Heart left ventricle (tissue), 16 donors: ENCODE results near the gene SLC16A5. TPM values are rescaled to one million over a fixed set of nuclear protein-coding genes. Genes with fewer than 3 reads are reported as not detected.

Experiments
- ATAC-seq, 4 donors: fragments of 200-7000 bp; cut with Tn5 transposase; one replicate each; pipeline ENCODE4 v1.9.1; 2020 to 2022; ENCODE audit warnings: moderate library complexity in 4 of 4, mild to moderate bottlenecking in 3 of 4, moderate number of reproducible peaks in 1 of 4
- DNase-seq, 5 donors: peaks; one replicate each; pipeline ENCODE4 v3.0.0-alpha.2; 2020
- H3K27ac ChIP-seq, 12 donors: fragments of 200-600 bp; sonication (generic) in 4 of 12; one replicate each; pipeline versions ENCODE4 v1.5.0 to v1.8.0; 2016 to 2022; ENCODE audit warnings: mild to moderate bottlenecking in 2 of 12
- H3K27me3 ChIP-seq, 9 donors: fragments of 200-600 bp; sonication (generic) in 2 of 9; one replicate each; pipeline versions ENCODE4 v1.5.1 to v1.8.0; 2016 to 2022; ENCODE audit warnings: mild to moderate bottlenecking in 3 of 9
- H3K36me3 ChIP-seq, 9 donors: fragments of 200-600 bp; sonication (generic) in 2 of 9; one replicate each; pipeline versions ENCODE4 v1.5.0 to v1.8.0; 2018 to 2022; ENCODE audit warnings: mild to moderate bottlenecking in 2 of 9
- H3K4me1 ChIP-seq, 12 donors: fragments of 200-600 bp; sonication (generic) in 4 of 12; one replicate each; pipeline versions ENCODE4 v1.5.0 to v1.8.0; 2016 to 2022; ENCODE audit warnings: mild to moderate bottlenecking in 3 of 12
- H3K4me3 ChIP-seq, 12 donors: fragments of 200-600 bp; sonication (generic) in 4 of 12; one replicate each; pipeline versions ENCODE4 v1.5.0 to v1.8.0; 2017 to 2022; ENCODE audit warnings: mild to moderate bottlenecking in 9 of 12, moderate library complexity in 4 of 12
- H3K9me3 ChIP-seq, 12 donors: fragments of 200-600 bp; sonication (generic) in 4 of 12; one replicate each; pipeline versions ENCODE4 v1.5.0 to v1.8.0; 2016 to 2022; ENCODE audit warnings: mild to moderate bottlenecking in 1 of 12
- CTCF ChIP-seq, 12 donors: fragments of 200-600 bp; sonication (generic) in 4 of 12; IDR thresholded peaks; one replicate each; pipeline versions ENCODE4 v1.5.0 to v1.8.0; 2018 to 2022; ENCODE audit warnings: antibody characterized with exemption in 12 of 12, mild to moderate bottlenecking in 5 of 12
- POLR2A ChIP-seq, 2 donors: fragments of 450-650 bp; IDR thresholded peaks; one replicate each; pipeline ENCODE4 v1.6.1; 2017; ENCODE audit warnings: antibody characterized with exemption in 2 of 2, mild to moderate bottlenecking in 2 of 2, moderate library complexity in 2 of 2
- WGBS, 4 donors: extraction: QIAGEN DNeasy Blood & Tissue Kit in 2 of 4; methylation state at CpG; one replicate each; pipeline versions ENCODE4 v1.1.5 to v1.1.7; 2013 to 2018; 5-methylcytosine and 5-hydroxymethylcytosine counted together
- intact Hi-C, 10 donors: fragments of 100-400 bp; cut with DNase I; formaldehyde crosslinking; loops; one replicate each; pipeline versions ENCODE4 v1.11.1 to v1.14.2; 2022
- polyA plus RNA-seq, 2 donors: library from polyadenylated mRNA; stranded (reverse); fragments of 200-250 nt; gene quantifications; one replicate each; pipeline ENCODE4 v1.2.3, GENCODE V29; 2013
- total RNA-seq, 9 donors: library from RNA; depleted of rRNA in 2 of 9; stranded (reverse); fragments of >200 nt in 2 of 9; fragmentation: NEBNext Ultra II Directional in 3 of 9; extraction: Animal tissue kit (Norgen Biotek cat#: 25700) in 3 of 9; gene quantifications; one replicate each; pipeline versions ENCODE4 v1.1.0 to v1.2.4, GENCODE V29; 2016 to 2023
- donor health status: ischemic (EF 13 %, LVEDD 7.1; RV severe dilation, severe dysfunction).
- donor health status: healthy with polysubstance abuse.
- donor health status: DM: no; HTN: yes; CAD: no.
- donor health status: DM: no; HTN: no; CAD: no.
- donor health status: ischemic (EF 25% LVEDD 6.9; RV normal size, moderate dysfunction).
- donor health status: ischemic (EF 25% LVEDD 5.7; RV mildly dilated, moderate dysfunction).
- donor health status: healthy.
- donor health status: DM: yes; HTN: yes; CAD: no.
- donor health status: ischemic (EF 35%, LVEDD 5.7; RV mildly dilated, moderate dysfunction).
- donor health status: nonischemic (EF 11% LVEDD 7.7; RV severe dilation, severe dysfunction).
- donor health status: DM: yes; HTN: yes; CAD: no.
- donor health status: PGD.
- donor health status: ischemic (EF 29% LVEDD 5.4; RV normal size, mild dysfunction).
- donor health status: nonischemic (EF 23%, LVEDD 6.1; RV moderate dilation, normal function).

The SLC16A5 gene
- total and polyA plus RNA-seq, 11 donors, result 4.3 to 23.3 (median 10.9) TPM

GRCh38 chr17:75087182-75087557 is 584 bp upstream of the SLC16A5 start:
- Histone ChIP-seq H3K9me3 (no peaks in the 10 kb centered on the region), H3K4me1 (peaks cover 0 to 56% (median 36%) of the 10 kb centered on the region in 12 donors), H3K36me3 (no peaks in the 10 kb centered on the region), H3K27ac (peak overlapping the region; percentile 55 to 97 (median 90)), H3K27me3 (no peaks in the 10 kb centered on the region), H3K4me3 (peak overlapping the region in 11 of 12 donors; percentile 48 to 85 (median 66))
- TF ChIP-seq CTCF (IDR thresholded peaks at IDR 0.05) (no peak), POLR2A (IDR thresholded peaks at IDR 0.05) (no peak)
- WGBS, 4 donors, result 68 to 80% (median 73%) methylated on average over 12 of the region's 12 CpGs
- DNase-seq, result no peak
- intact Hi-C loops, result no loop called here
- no peak for ATAC-seq

- no peaks in the 10 kb centered on the region for H3K9me3 ChIP-seq
- ATAC-seq (peak in 3 of 4 donors; percentile 20 to 44 (median 37)), DNase-seq (peak in 2 of 5 donors; percentile 41 to 63)
- no peaks in the 10 kb centered on the region for H3K36me3 ChIP-seq
- no peaks in the 10 kb centered on the region for H3K27me3 ChIP-seq
- TF ChIP-seq CTCF (IDR thresholded peaks at IDR 0.05) (peak in 1 of 12 donors; percentile 13), POLR2A (IDR thresholded peaks at IDR 0.05) (no peak)
- H3K27ac ChIP-seq, result peak overlapping the region; percentile 64 to 97 (median 90)
- peak overlapping the region; percentile 46 to 85 (median 64) for H3K4me3 ChIP-seq
- peaks cover 0 to 55% (median 36%) of the 10 kb centered on the region in 12 donors for H3K4me1 ChIP-seq
- intact Hi-C loops, result no loop called here
- 74 to 85% (median 82%) methylated on average over 8 to 11 of the region's 11 CpGs for WGBS, 4 donors
These were observed 987 bp downstream of the SLC16A5 start for GRCh38 chr17:75088465-75089417.

- H3K9me3 ChIP-seq, result no peaks in the 10 kb centered on the region
- no peak for TF ChIP-seq POLR2A (IDR thresholded peaks at IDR 0.05)
- no peak for TF ChIP-seq CTCF (IDR thresholded peaks at IDR 0.05)
- 45 to 54% (median 48%) methylated on average over 15 to 19 of the region's 19 CpGs for WGBS, 4 donors
- ATAC-seq (peak in 1 of 4 donors; percentile 1), DNase-seq (peak in 2 of 5 donors; percentile 38 to 61)
- H3K36me3 ChIP-seq, result no peaks in the 10 kb centered on the region
- H3K27ac ChIP-seq, result peak overlapping the region in 10 of 12 donors; percentile 21 to 70 (median 50)
- H3K4me3 ChIP-seq, result no peak overlapping the region
- no peaks in the 10 kb centered on the region for H3K27me3 ChIP-seq
- intact Hi-C loops, result no loop called here
- H3K4me1 ChIP-seq, result peaks cover 0 to 53% (median 38%) of the 10 kb centered on the region in 12 donors
These were observed 3.4 kb downstream of the SLC16A5 start for GRCh38 chr17:75090871-75091854.
